Retinal pigment epithelial cell (primary cell): ENCODE measurements around the gene KIAA0513.
"Not testable (repeated sequence)": the region's sequence is repeated elsewhere in the genome, so short reads cannot be mapped to it uniquely, and the experiment has no call there.

Source experiments
- DNase-seq: peaks from one replicate; pipeline ENCODE4 v3.0.0-alpha.2; 2010; ENCODE audit warnings: low read depth
- H3K4me3 ChIP-seq: 2 replicates; pipeline ENCODE4 v1.5.1; 2011; ENCODE audit warnings: mild to moderate bottlenecking, low read length, control low read depth, moderate library complexity
- TF ChIP-seq, protein P1 (sequence below): conservative IDR thresholded peaks from 2 replicates; pipeline ENCODE4 v1.5.1; 2011; ENCODE audit warnings: low read depth, low read length, control low read depth, inconsistent platforms

The KIAA0513 gene

DNA sequence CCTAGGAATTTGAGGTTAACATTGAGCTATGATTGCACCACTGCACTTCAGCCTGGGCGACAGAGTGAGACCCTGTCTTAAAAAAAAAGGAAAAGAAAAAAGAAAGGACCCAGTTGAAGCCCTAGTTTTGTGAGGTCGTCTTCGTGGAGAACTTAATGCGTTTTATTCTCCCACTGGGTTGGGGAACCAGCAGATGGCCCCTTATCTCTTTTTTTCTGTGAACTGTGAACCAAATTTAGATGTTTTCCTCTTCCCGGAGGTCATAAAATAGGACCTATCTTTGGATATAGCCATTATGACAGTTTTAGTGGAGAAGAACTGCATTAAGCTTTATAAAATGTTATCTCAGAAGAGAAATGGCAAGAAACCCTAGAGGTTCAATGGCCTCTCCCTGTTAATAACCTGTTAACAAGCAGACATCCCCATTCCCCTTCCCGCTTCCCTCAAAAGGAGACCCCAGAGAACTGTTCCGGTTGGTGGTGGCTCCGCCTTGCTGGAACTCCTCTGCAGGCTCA is 23.5 kb downstream of the KIAA0513 start:
- H3K4me3 ChIP-seq: no peak overlapping the region
- DNase-seq: no peak
- TF ChIP-seq, protein P1, sequence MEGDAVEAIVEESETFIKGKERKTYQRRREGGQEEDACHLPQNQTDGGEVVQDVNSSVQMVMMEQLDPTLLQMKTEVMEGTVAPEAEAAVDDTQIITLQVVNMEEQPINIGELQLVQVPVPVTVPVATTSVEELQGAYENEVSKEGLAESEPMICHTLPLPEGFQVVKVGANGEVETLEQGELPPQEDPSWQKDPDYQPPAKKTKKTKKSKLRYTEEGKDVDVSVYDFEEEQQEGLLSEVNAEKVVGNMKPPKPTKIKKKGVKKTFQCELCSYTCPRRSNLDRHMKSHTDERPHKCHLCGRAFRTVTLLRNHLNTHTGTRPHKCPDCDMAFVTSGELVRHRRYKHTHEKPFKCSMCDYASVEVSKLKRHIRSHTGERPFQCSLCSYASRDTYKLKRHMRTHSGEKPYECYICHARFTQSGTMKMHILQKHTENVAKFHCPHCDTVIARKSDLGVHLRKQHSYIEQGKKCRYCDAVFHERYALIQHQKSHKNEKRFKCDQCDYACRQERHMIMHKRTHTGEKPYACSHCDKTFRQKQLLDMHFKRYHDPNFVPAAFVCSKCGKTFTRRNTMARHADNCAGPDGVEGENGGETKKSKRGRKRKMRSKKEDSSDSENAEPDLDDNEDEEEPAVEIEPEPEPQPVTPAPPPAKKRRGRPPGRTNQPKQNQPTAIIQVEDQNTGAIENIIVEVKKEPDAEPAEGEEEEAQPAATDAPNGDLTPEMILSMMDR: no peak

DNA sequence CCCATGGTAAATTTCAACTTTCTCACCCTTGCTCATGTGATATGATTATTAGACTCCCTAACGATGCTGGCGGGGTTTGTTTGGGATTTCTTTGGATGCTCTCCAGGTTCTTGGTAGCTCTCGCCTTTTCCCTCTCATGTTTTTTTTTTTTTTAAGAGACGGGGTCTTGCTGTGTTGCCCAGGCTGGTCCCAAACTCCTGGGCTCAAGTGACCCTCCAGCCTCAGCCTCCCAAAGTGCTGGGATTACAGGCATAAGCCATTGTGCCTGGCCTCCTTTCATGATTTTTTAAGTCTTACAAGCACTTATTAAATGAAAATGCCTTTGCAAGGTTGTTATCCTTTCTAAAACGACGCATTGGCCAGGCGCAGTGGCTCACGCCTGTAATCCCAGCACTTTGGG is 24.1 kb downstream of the KIAA0513 start:
- no peak for DNase-seq
- TF ChIP-seq, protein P1: no peak
- no peak overlapping the region for H3K4me3 ChIP-seq

DNA sequence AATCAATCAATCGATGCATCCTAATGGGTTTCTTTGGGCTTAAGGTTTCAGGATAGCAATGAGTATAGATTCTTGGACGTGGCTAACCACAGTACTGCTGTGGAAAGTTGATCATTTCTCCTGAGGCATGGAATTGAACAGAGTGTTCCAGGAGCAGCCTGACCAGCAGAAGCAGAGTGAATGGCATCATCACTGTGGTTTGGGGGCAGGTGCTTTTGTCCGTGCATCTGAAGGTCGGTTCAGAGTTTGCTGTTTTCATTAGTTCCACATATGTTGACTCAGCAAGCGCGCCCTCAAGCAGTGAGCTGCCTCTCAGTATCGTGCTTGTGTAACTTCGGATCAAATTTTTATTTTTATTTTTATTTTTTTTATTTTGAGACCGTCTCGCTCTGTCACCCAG is 24.9 kb downstream of the KIAA0513 start:
- no peak overlapping the region for H3K4me3 ChIP-seq
- no peak for DNase-seq
- TF ChIP-seq, protein P1: no peak

DNA sequence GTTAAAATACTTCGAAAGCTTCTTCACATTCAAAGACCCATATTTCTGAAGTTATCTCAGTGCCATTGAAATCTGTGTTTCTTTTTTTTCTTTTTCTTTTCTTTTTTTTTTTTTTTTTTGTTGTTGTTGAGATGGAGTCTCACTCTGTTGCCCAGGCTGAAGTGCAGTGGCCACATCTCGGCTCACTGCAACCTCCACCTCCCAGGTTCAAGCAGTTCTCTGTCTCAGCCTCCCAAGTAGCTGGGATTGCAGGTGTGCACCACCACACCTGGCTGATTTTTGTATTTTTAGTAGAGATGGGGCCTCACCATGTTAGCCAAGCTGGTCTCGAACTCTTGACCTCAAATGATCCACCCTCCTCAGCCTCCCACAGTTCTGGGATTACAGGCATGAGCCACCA is 26.7 kb downstream of the KIAA0513 start:
- not testable (repeated sequence) for H3K4me3 ChIP-seq, DNase-seq

DNA sequence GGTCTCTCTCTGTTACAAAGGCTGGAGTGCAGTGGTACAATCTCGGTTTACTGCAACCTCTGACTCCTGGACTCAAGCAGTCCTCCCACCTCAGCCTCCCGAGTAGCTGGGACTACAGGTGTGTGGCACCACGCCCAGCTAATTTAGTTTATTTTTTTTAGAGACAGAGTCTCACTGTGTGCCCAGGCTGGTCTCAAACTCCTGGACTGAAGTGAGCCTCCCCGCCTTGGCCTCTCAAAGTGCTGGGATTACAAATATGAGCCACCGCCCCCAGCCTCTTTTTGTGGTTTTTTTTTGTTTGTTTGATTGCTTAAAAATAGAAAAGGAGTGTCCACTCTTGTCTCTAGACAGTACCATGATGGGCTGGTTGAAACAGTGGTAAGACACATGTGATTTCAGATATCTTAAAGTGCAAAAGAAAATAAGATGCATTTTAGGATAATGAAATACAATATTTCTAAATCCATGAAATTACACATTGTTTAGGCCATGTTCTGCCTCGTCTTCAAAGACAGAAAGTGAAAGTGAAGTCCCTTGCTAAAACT is 27.4 kb downstream of the KIAA0513 start:
- no peak overlapping the region for H3K4me3 ChIP-seq
- no peak for DNase-seq
- TF ChIP-seq, protein P1: no peak

DNA sequence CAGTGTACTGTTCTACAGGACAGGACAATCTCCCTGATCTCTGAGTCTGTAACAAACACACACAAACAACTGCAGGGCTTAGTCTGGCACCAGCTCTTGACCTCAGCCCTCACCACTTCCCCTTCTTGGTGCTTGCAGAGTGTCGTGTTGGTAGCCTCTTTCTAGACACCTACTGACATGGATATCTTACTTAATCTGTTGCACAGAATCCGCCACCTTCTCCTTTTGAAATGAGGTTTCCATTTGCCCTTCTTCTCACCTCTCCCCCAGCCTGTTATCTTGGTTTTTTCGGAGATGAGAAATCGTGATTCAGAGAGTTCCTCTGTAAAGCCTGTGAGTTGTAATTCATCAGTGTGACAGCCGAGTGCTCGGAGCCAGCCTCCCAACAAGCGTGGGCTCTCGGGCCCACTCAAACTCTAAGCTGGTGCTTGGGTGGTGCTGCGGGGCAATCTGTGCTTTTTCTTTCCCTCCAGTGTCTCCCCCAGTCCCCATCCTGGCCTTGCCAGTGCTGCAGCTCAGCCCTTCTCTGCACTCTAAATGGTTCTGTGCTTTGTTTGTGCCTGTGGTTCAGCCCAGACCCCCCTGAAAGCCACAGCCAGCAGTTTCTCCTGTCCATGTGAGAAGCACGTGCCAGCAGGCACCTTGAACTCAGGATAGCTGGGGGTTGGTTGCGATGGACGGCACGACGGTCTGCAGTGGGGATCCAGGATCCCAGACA is 28.1 kb downstream of the KIAA0513 start:
- no peak overlapping the region for H3K4me3 ChIP-seq
- DNase-seq: peak; percentile 11
- TF ChIP-seq, protein P1: no peak

DNA sequence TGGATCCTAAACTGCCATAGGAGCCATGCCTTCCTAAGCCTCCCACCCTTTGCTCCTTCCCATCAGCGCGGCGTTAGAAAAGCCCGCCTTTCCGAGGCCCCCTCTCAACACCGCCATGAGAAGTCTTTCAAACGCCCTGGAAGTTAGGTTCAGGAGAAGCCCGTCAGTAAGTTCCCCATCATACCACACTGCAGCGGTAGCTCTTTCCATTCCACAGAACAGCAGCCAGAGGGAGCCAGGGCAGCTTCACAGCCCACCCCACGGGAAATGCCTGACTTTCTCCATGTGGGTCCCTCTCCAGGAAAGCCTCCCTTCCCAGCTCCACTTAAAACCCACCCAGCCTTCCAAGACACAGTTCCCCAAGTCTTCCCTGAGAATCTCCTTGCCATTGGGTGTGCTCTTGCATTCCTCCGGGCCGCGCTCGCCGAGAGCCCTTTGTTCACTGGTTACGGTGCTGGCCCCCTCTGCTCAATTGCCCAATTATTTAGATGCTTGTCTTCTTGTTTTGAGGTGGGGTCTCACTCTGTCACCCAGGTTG is 28.7 kb downstream of the KIAA0513 start:
- no peak overlapping the region for H3K4me3 ChIP-seq
- TF ChIP-seq, protein P1: peak; percentile 55
- no peak for DNase-seq
